ENCODE data around the gene ICOSLG.
"Not testable (repeated sequence)": the region's sequence is repeated elsewhere in the genome, so short reads cannot be mapped to it uniquely, and the experiment has no call there.

ICOSLG gene

GRCh38 chr21:44283948-44284347 is 43.2 kb upstream of the ICOSLG start:
- H3K9me3 ChIP-seq (replicated peaks in 1 of 2; ENCODE audit: control insufficient read depth in 2 of 2, insufficient read depth in 1 of 2, low read depth in 1 of 2, low read length in 2 of 2): no peaks in the 10 kb centered on the region
- H3K79me1 ChIP-seq (ENCODE audit: low read depth, low read length): no peaks in the 10 kb centered on the region
- peaks cover 5 to 14% of the 10 kb centered on the region in 2 donors for H3K4me1 ChIP-seq (ENCODE audit: control insufficient read depth in 2 of 2, insufficient read depth in 1 of 2, low read depth in 1 of 2, low read length in 2 of 2)
- H2BK120ac ChIP-seq (ENCODE audit: low read depth, low read length): peak overlapping the region; percentile 2
- H4K8ac ChIP-seq (ENCODE audit: low read depth, low read length): no peak overlapping the region
- H3K14ac ChIP-seq (ENCODE audit: low read length): no peak overlapping the region
- no peak overlapping the region for H3K4me2 ChIP-seq (ENCODE audit: insufficient read depth, low read length, poor library complexity, severe bottlenecking)
- peak overlapping the region; percentile 93 for H2AK5ac ChIP-seq (ENCODE audit: low read depth, low read length)
- H4K91ac ChIP-seq (ENCODE audit: low read depth, low read length, poor library complexity): no peak overlapping the region
- H2BK15ac ChIP-seq (ENCODE audit: low read length): peak overlapping the region; percentile 99
- no peak overlapping the region for H2BK5ac ChIP-seq (ENCODE audit: low read length)
- peak overlapping the region; percentile 85 for H3K18ac ChIP-seq (ENCODE audit: low read length)
- H3K27ac ChIP-seq (replicated peaks; ENCODE audit: low read length): no peak overlapping the region
- no peak overlapping the region for H3K9ac ChIP-seq (ENCODE audit: low read depth, low read length, poor library complexity)
- no peak overlapping the region for H3K4ac ChIP-seq (ENCODE audit: low read length)
- DNase-seq (ENCODE audit: low spot score): no peak
- no peaks in the 10 kb centered on the region for H3K36me3 ChIP-seq (replicated peaks in 1 of 2; ENCODE audit: control insufficient read depth in 2 of 2, insufficient read depth in 2 of 2, low read length in 2 of 2)
- peak overlapping the region; percentile 85 for H3K23ac ChIP-seq (ENCODE audit: low read depth, low read length, poor library complexity)
- no peak overlapping the region for H2BK12ac ChIP-seq (ENCODE audit: low read length)
- no CpG with 5 or more reads among the region's 11 CpGs for WGBS, 2 donors (ENCODE audit: extremely low coverage in 2 of 2, insufficient read length in 2 of 2, insufficient replicate concordance in 1 of 2)
- peak overlapping the region; percentile 61 for H2AFZ ChIP-seq (ENCODE audit: low read length)
- H3K27me3 ChIP-seq (ENCODE audit: control insufficient read depth in 3 of 3, insufficient read depth in 3 of 3, low read depth in 1 of 3, low read length in 3 of 3): peaks cover 2 to 67% (median 41%) of the 10 kb centered on the region in 3 experiments
- no peak overlapping the region for H3K4me3 ChIP-seq (ENCODE audit: low read length in 2 of 2)

GRCh38 chr21:44283211-44283785 is 42.6 kb upstream of the ICOSLG start:
- not testable (repeated sequence) for H2AK5ac ChIP-seq (ENCODE audit: low read depth, low read length); H2BK5ac ChIP-seq (ENCODE audit: low read length); H2BK120ac ChIP-seq (ENCODE audit: low read depth, low read length); DNase-seq (ENCODE audit: low spot score); H4K91ac ChIP-seq (ENCODE audit: low read depth, low read length, poor library complexity); H3K36me3 ChIP-seq (replicated peaks in 1 of 2; ENCODE audit: control insufficient read depth in 2 of 2, insufficient read depth in 2 of 2, low read length in 2 of 2); H3K79me1 ChIP-seq (ENCODE audit: low read depth, low read length); H3K18ac ChIP-seq (ENCODE audit: low read length); H3K9ac ChIP-seq (ENCODE audit: low read depth, low read length, poor library complexity); H3K27ac ChIP-seq (replicated peaks; ENCODE audit: low read length); H2BK12ac ChIP-seq (ENCODE audit: low read length); H3K4me2 ChIP-seq (ENCODE audit: insufficient read depth, low read length, poor library complexity, severe bottlenecking); H2BK15ac ChIP-seq (ENCODE audit: low read length); H3K4me3 ChIP-seq (ENCODE audit: low read length in 2 of 2); H3K4ac ChIP-seq (ENCODE audit: low read length); H4K8ac ChIP-seq (ENCODE audit: low read depth, low read length); H3K9me3 ChIP-seq (replicated peaks in 1 of 2; ENCODE audit: control insufficient read depth in 2 of 2, insufficient read depth in 1 of 2, low read depth in 1 of 2, low read length in 2 of 2); H3K23ac ChIP-seq (ENCODE audit: low read depth, low read length, poor library complexity); H3K14ac ChIP-seq (ENCODE audit: low read length)
- H3K4me1 ChIP-seq (ENCODE audit: control insufficient read depth in 2 of 2, insufficient read depth in 1 of 2, low read depth in 1 of 2, low read length in 2 of 2): peaks cover 5 to 14% of the 10 kb centered on the region in 2 donors
- peak overlapping the region; percentile 61 for H2AFZ ChIP-seq (ENCODE audit: low read length)
- no CpG with 5 or more reads among the region's 11 CpGs for WGBS, 2 donors (ENCODE audit: extremely low coverage in 2 of 2, insufficient read length in 2 of 2, insufficient replicate concordance in 1 of 2)
- H3K27me3 ChIP-seq (ENCODE audit: control insufficient read depth in 3 of 3, insufficient read depth in 3 of 3, low read depth in 1 of 3, low read length in 3 of 3): peaks cover 2 to 60% (median 37%) of the 10 kb centered on the region in 3 experiments

- Histone ChIP-seq H2AK5ac (ENCODE audit: low read depth, low read length) (peak overlapping the region; percentile 41), H3K79me1 (ENCODE audit: low read depth, low read length) (no peaks in the 10 kb centered on the region), H3K23ac (ENCODE audit: low read depth, low read length, poor library complexity) (no peak overlapping the region), H3K4me2 (ENCODE audit: insufficient read depth, low read length, poor library complexity, severe bottlenecking) (no peak overlapping the region), H4K8ac (ENCODE audit: low read depth, low read length) (no peak overlapping the region), H3K4ac (ENCODE audit: low read length) (no peak overlapping the region), H3K9me3 (replicated peaks in 1 of 2; ENCODE audit: control insufficient read depth in 2 of 2, insufficient read depth in 1 of 2, low read depth in 1 of 2, low read length in 2 of 2) (no peaks in the 10 kb centered on the region), H2AFZ (ENCODE audit: low read length) (no peak overlapping the region), H4K91ac (ENCODE audit: low read depth, low read length, poor library complexity) (no peak overlapping the region), H3K14ac (ENCODE audit: low read length) (peak overlapping the region; percentile 5), H3K36me3 (replicated peaks in 1 of 2; ENCODE audit: control insufficient read depth in 2 of 2, insufficient read depth in 2 of 2, low read length in 2 of 2) (no peaks in the 10 kb centered on the region), H2BK12ac (ENCODE audit: low read length) (peak overlapping the region; percentile 2), H2BK120ac (ENCODE audit: low read depth, low read length) (peak overlapping the region; percentile 2), H3K4me3 (ENCODE audit: low read length in 2 of 2) (no peak overlapping the region), H2BK15ac (ENCODE audit: low read length) (no peak overlapping the region), H2BK5ac (ENCODE audit: low read length) (no peak overlapping the region), H3K27ac (replicated peaks; ENCODE audit: low read length) (no peak overlapping the region), H3K4me1 (ENCODE audit: control insufficient read depth in 2 of 2, insufficient read depth in 1 of 2, low read depth in 1 of 2, low read length in 2 of 2) (peaks cover 5 to 11% of the 10 kb centered on the region in 2 donors), H3K9ac (ENCODE audit: low read depth, low read length, poor library complexity) (no peak overlapping the region), H3K27me3 (ENCODE audit: control insufficient read depth in 3 of 3, insufficient read depth in 3 of 3, low read depth in 1 of 3, low read length in 3 of 3) (peaks cover 2 to 51% (median 33%) of the 10 kb centered on the region in 3 experiments), H3K18ac (ENCODE audit: low read length) (no peak overlapping the region)
- DNase-seq (ENCODE audit: low spot score): no peak
- no CpG with 5 or more reads among the region's 9 CpGs for WGBS, 2 donors (ENCODE audit: extremely low coverage in 2 of 2, insufficient read length in 2 of 2, insufficient replicate concordance in 1 of 2)
These were observed 41.6 kb upstream of the ICOSLG start for GRCh38 chr21:44282370-44282769.

- Histone ChIP-seq H2AFZ (ENCODE audit: low read length) (no peak overlapping the region), H3K4me1 (ENCODE audit: control insufficient read depth in 2 of 2, insufficient read depth in 1 of 2, low read depth in 1 of 2, low read length in 2 of 2) (peaks cover 5 to 11% of the 10 kb centered on the region in 2 donors), H2AK5ac (ENCODE audit: low read depth, low read length) (peak overlapping the region; percentile 41), H3K23ac (ENCODE audit: low read depth, low read length, poor library complexity) (no peak overlapping the region), H4K8ac (ENCODE audit: low read depth, low read length) (no peak overlapping the region), H3K4me3 (ENCODE audit: low read length in 2 of 2) (peak overlapping the region in 1 of 2 donors; percentile 30), H2BK15ac (ENCODE audit: low read length) (peak overlapping the region; percentile 71), H3K4ac (ENCODE audit: low read length) (peak overlapping the region; percentile 32), H3K79me1 (ENCODE audit: low read depth, low read length) (no peaks in the 10 kb centered on the region), H2BK12ac (ENCODE audit: low read length) (no peak overlapping the region), H3K9ac (ENCODE audit: low read depth, low read length, poor library complexity) (no peak overlapping the region), H3K14ac (ENCODE audit: low read length) (peak overlapping the region; percentile 5), H3K27me3 (ENCODE audit: control insufficient read depth in 3 of 3, insufficient read depth in 3 of 3, low read depth in 1 of 3, low read length in 3 of 3) (peaks cover 2 to 47% (median 33%) of the 10 kb centered on the region in 3 experiments), H3K36me3 (replicated peaks in 1 of 2; ENCODE audit: control insufficient read depth in 2 of 2, insufficient read depth in 2 of 2, low read length in 2 of 2) (no peaks in the 10 kb centered on the region), H4K91ac (ENCODE audit: low read depth, low read length, poor library complexity) (no peak overlapping the region), H2BK5ac (ENCODE audit: low read length) (no peak overlapping the region), H3K18ac (ENCODE audit: low read length) (peak overlapping the region; percentile 92), H2BK120ac (ENCODE audit: low read depth, low read length) (peak overlapping the region; percentile 2), H3K27ac (replicated peaks; ENCODE audit: low read length) (no peak overlapping the region), H3K4me2 (ENCODE audit: insufficient read depth, low read length, poor library complexity, severe bottlenecking) (no peak overlapping the region), H3K9me3 (replicated peaks in 1 of 2; ENCODE audit: control insufficient read depth in 2 of 2, insufficient read depth in 1 of 2, low read depth in 1 of 2, low read length in 2 of 2) (no peaks in the 10 kb centered on the region)
- DNase-seq (ENCODE audit: low spot score): no peak
- WGBS, 2 donors (ENCODE audit: extremely low coverage in 2 of 2, insufficient read length in 2 of 2, insufficient replicate concordance in 1 of 2): no CpG with 5 or more reads among the region's 9 CpGs
These were observed 41.1 kb upstream of the ICOSLG start for GRCh38 chr21:44281801-44282200.
